ENCODE results near the gene PDE11A. TPM values are rescaled to one million over a fixed set of nuclear protein-coding genes. Genes with fewer than 3 reads are reported as not detected.

PDE11A gene
- total RNA-seq, 1 donor from 2014 or later = 0.75 TPM

DNA sequence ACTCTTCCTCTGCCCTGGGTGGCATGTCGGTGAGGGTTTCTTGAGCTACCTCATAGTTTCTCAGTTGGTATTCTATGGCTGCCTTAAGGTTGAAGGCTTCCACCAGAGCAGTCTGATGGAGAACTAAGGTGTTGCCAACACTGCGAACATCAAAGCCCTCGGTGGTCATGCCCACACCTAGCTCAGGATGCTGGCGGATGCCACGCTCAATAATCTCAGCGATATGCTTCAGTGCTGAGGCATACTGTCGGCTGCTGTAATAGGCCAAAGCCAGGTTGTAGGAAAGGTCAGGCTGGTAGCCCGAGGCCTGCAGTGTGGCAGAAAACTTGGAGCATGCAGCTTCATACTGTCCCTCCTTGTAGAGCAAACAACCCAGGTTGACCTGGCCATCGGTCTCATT is 454.7 kb downstream of the PDE11A start:
- peak overlapping the region; percentile 65 to 86 for H3K4me3 ChIP-seq
- H3K27ac ChIP-seq = no peak overlapping the region
- intact Hi-C loops (cut with DNase I) = loop anchor here (1.0 kb wide), 1 partner anchor 65 kb away; no protein-coding TSS in a partner anchor
- DNase-seq (ENCODE audit: low spot score in 2 of 2) = no peak
- no peak for TF ChIP-seq CTCF (IDR thresholded peaks at IDR 0.05)
- H3K36me3 ChIP-seq = no peaks in the 10 kb centered on the region
- H3K27me3 ChIP-seq = no peaks in the 10 kb centered on the region
- H3K4me1 ChIP-seq = no peaks in the 10 kb centered on the region
- no peaks in the 10 kb centered on the region for H3K9me3 ChIP-seq

DNA sequence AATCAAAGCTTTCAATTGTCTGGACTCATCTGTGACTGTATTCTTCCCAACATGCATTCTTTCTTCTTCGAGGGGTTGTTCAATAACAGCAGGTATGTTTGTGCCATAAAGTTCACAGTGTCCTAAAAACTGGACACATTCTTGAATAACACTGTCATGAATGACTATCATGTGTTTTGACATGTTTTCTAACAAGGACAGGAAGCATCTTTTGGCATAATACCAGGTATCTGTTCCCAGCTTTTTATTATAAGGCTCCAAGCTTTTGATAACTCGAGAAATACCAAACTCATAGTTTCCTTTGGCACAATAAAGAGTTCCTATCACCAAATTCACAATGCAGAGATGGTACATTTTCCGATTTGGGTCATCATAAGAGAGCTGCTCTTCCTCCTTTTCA is 455.8 kb downstream of the PDE11A start:
- no peaks in the 10 kb centered on the region for H3K27me3 ChIP-seq
- DNase-seq (ENCODE audit: low spot score in 2 of 2) = no peak
- no peaks in the 10 kb centered on the region for H3K9me3 ChIP-seq
- no peak for TF ChIP-seq CTCF (IDR thresholded peaks at IDR 0.05)
- no peak overlapping the region for H3K4me3 ChIP-seq
- no peaks in the 10 kb centered on the region for H3K36me3 ChIP-seq
- intact Hi-C loops (cut with DNase I) = no loop called here
- no peak overlapping the region for H3K27ac ChIP-seq
- no peaks in the 10 kb centered on the region for H3K4me1 ChIP-seq

GRCh38 chr2:177616066-177616465 is 456.5 kb downstream of the PDE11A start:
- intact Hi-C loops (cut with DNase I) = no loop called here
- Histone ChIP-seq H3K27ac (no peak overlapping the region), H3K4me3 (no peak overlapping the region), H3K36me3 (no peaks in the 10 kb centered on the region), H3K4me1 (no peaks in the 10 kb centered on the region), H3K27me3 (no peaks in the 10 kb centered on the region), H3K9me3 (no peaks in the 10 kb centered on the region)
- TF ChIP-seq CTCF (IDR thresholded peaks at IDR 0.05) = no peak
- no peak for DNase-seq (ENCODE audit: low spot score in 2 of 2)

DNA sequence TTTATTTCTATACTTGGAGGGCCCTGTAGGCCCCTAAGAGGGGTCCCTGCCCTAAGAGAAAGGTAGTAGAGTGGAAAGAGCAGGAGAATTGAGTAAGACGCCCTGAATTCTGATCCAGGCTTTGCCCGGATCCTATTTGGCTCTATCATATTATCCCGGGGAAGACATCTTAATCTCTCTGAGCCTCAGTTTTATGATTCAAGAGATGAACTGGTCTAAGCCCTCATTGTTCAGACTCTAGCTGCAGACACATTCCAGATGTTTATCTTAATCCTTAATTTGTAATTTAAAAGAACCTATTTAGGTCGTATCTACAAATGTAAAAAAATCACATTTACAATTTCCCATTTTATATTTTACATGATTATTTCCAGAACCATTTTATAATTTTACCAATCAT is 459.9 kb downstream of the PDE11A start:
- Histone ChIP-seq H3K4me3 (no peak overlapping the region), H3K36me3 (no peaks in the 10 kb centered on the region), H3K27ac (no peak overlapping the region), H3K27me3 (no peaks in the 10 kb centered on the region), H3K9me3 (no peaks in the 10 kb centered on the region), H3K4me1 (no peaks in the 10 kb centered on the region)
- DNase-seq (ENCODE audit: low spot score in 2 of 2) = no peak
- intact Hi-C loops (cut with DNase I) = no loop called here
- no peak for TF ChIP-seq CTCF (IDR thresholded peaks at IDR 0.05)

GRCh38 chr2:177611310-177611886 is 461.2 kb downstream of the PDE11A start:
- Histone ChIP-seq H3K4me1 (no peaks in the 10 kb centered on the region), H3K27ac (no peak overlapping the region), H3K27me3 (no peaks in the 10 kb centered on the region), H3K9me3 (no peaks in the 10 kb centered on the region), H3K4me3 (no peak overlapping the region), H3K36me3 (no peaks in the 10 kb centered on the region)
- TF ChIP-seq CTCF (IDR thresholded peaks at IDR 0.05) = no peak
- DNase-seq (ENCODE audit: low spot score in 2 of 2) = no peak
- intact Hi-C loops (cut with DNase I) = no loop called here

- Histone ChIP-seq H3K4me1 (no peaks in the 10 kb centered on the region), H3K36me3 (no peaks in the 10 kb centered on the region), H3K27me3 (no peaks in the 10 kb centered on the region), H3K4me3 (no peak overlapping the region), H3K9me3 (no peaks in the 10 kb centered on the region), H3K27ac (no peak overlapping the region)
- TF ChIP-seq CTCF (IDR thresholded peaks at IDR 0.05) = no peak
- no peak for DNase-seq (ENCODE audit: low spot score in 2 of 2)
- intact Hi-C loops (cut with DNase I) = no loop called here
Measured at GRCh38 chr2:177610813-177611212, 461.8 kb downstream of the PDE11A start.
